22Rv1 (cell line): Measurements from ENCODE around the gene JAKMIP1.

Source experiments
- H3K27ac ChIP-seq: fragments of 450-650 bp; 2 replicates; pipeline ENCODE4 v1.5.1; 2017
- ZFX ChIP-seq: fragments of 450-650 bp; IDR thresholded peaks from 2 replicates; pipeline ENCODE4 v1.6.1; 2017; ENCODE audit warnings: antibody characterized with exemption, borderline replicate concordance
- TF ChIP-seq, protein P1 (sequence below): fragments of 450-650 bp; IDR thresholded peaks from 2 replicates; pipeline ENCODE4 v1.5.1; 2017; ENCODE audit warnings: mild to moderate bottlenecking

The JAKMIP1 gene

DNA sequence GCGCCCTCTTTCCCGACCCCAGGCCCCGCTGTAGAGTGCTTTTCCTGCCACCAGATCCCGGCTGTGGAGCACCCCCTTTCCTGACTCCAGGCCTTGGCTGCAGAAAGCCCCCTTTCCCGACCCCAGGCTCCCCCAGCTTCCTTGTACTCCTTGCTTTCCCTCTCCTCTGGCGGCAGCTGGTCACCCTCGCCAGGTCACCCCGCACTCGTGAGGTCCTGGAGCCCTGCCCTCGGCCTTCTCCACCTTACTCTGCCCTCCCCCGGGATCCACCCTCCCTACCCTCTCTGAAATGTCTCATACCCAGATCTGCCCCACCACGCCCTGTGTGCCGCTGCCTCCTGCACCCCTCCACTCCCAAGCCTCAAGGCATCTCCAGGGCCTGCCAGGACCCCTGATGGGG, 157.2 kb downstream of the JAKMIP1 start:
- no peak overlapping the region for H3K27ac ChIP-seq
- no peak for TF ChIP-seq ZFX
- TF ChIP-seq, protein P1, sequence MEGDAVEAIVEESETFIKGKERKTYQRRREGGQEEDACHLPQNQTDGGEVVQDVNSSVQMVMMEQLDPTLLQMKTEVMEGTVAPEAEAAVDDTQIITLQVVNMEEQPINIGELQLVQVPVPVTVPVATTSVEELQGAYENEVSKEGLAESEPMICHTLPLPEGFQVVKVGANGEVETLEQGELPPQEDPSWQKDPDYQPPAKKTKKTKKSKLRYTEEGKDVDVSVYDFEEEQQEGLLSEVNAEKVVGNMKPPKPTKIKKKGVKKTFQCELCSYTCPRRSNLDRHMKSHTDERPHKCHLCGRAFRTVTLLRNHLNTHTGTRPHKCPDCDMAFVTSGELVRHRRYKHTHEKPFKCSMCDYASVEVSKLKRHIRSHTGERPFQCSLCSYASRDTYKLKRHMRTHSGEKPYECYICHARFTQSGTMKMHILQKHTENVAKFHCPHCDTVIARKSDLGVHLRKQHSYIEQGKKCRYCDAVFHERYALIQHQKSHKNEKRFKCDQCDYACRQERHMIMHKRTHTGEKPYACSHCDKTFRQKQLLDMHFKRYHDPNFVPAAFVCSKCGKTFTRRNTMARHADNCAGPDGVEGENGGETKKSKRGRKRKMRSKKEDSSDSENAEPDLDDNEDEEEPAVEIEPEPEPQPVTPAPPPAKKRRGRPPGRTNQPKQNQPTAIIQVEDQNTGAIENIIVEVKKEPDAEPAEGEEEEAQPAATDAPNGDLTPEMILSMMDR: no peak

DNA sequence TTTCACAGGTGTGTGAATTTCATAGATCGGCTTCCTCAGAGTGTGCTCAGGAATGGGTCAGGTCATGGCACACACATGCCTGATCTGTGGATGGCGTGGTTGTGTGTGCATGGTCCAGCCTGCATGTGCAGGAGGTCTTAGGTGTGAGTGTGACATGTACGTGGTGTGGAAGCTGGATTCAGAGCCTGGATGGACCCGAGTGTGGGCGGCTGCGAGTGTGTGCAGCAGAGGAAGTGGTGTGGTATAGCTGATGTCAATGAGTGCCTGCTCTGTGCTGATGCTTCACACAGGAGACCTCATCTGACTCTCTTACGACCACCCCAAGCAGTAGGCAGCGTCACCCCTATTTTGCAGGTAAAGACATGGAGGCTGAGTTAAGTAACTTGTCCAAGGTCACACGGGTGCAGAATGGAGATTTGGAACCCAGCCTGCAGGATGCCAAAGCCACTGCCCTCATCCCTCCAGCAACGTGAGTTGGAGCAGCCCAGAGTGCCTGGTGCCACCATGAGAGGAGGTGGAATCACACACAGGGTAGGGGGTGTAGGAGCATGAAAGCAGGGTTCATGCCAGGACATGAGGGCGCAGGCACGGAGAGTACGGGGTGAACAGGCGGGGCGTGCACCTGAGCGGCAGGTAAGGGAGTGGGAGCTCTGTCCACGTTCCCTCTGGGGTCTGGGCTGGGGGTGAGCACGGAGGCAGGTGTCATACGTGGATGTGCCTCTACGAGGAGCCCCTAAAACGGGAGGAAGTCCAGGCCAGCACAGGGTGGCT, 157.9 kb downstream of the JAKMIP1 start:
- no peak for TF ChIP-seq ZFX
- TF ChIP-seq, protein P1: no peak
- H3K27ac ChIP-seq: no peak overlapping the region

DNA sequence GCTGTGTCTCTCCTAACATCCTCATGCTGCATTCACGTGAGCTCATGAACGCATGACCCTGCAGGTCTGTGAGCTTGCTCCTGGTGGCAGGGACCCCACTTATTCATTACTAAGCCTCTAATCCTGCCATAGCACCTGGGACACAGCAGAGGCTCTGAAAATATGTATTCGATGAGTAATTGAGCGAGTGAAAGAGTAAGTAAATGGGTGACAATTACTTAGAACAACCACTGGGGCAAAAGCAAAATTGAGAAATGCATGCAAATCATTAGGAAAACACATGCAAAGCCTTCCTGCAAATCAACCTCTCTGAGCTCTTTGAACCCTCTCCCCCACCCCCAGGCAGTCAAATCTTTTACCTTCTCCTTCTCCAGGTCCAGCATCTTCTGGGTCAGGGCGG, 158.5 kb downstream of the JAKMIP1 start:
- H3K27ac ChIP-seq: no peak overlapping the region
- TF ChIP-seq ZFX: no peak
- TF ChIP-seq, protein P1: no peak

DNA sequence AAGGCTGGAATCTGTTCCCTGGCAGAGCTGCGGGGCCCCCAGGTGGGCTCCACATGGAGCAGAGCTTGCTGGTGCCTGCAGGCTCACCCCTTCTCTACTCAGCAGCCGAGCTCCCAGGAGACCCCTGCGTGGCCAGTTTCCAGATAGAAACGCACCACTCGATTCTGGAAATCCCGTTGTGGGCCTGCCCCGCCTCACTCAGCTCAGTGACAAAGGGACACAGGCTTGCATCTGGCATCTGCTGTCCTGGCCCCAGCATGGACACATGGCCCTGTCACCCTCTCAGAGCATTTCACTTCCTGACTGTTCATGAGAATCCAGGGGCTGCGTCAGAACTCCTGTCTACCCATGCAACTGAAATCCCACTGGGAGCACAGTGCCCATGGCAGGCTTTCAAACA, 161.6 kb downstream of the JAKMIP1 start:
- H3K27ac ChIP-seq: no peak overlapping the region
- no peak for TF ChIP-seq ZFX
- TF ChIP-seq, protein P1: no peak

DNA sequence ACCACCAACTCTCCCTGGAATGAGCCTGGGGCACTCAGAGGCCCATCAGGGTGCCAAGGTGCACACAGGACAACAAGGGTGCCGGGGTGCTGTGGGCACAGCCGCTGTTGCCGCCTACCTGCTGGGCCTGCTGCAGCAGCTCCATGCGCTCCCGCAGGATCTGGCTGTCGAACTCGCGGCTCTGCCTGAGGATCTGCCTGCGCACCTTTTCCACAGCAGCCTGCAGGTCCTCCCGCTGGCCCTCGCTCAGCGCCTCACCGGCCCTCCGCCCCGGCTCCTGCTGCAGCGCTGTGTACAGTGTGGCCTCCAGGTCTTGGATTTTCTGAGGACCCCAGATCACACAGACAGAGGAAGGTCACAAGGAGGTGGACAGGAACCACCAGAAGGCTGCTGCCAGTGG, 164.6 kb downstream of the JAKMIP1 start:
- H3K27ac ChIP-seq: no peak overlapping the region
- TF ChIP-seq ZFX: no peak
- TF ChIP-seq, protein P1: no peak

DNA sequence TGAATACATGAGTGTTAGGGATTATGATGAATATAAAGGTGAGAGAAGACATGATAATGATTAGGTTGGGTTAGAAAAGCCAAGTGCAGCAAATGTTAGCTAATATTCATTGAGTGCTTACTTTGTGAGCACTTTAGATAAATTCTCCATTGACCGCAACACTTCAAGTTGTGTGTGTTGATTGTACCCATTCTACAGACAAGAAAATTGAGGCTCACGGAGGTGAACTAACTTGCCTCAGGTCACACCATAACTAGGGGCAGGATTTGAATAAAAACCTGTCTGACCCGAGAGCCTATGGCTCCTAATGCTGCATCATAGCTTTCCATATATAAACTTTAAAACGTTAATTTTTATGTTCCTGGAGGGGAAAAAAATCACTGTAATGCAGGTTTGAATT, 167.0 kb downstream of the JAKMIP1 start:
- TF ChIP-seq, protein P1: no peak
- TF ChIP-seq ZFX: no peak
- no peak overlapping the region for H3K27ac ChIP-seq

DNA sequence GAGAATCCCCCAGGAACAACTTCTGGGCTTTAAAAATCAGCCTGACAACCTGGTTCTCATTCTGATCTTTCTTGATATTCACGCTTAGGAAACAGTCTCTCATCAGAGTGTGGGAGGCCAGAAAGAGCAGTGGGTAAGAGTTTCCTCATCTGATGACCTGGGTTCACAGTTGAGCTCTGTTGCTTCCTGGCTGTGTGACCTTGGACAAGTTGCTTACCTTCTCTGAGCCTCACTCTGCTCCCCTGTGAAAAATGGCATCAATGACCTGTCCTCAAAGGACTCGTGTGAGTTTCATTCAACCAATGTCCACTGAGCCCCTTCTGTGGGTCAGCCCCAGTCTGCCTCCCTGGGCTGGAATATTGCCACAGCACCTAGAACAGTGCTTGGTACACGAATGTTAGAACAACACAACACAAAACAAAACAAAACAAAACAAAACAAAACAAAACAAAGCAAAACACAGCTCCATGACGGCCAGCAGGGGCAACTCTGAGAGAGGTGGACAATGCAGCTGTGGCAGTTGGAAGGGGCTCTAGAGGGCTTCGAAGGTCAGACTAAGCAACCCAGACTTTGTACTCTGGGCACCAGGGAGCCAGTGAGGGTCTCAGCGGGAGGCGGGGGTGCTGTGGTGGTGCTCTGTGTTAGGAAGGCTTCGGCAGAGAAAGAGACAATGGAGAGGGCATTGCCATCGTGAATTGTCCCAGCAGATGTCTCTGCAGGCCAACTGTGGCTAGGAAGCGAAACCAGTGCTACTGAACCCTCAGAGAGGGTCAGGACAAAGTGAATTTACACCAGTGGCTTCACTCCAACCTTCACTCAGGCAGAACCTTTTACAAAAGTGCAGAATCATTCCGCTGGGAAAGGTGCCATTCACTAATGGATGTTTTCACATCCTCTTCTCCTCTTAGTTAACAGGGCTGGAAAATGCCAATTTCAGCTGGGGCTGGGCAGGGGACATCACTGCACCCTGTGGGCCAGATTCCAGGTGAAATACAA, 167.8 kb downstream of the JAKMIP1 start:
- TF ChIP-seq, protein P1: no peak
- TF ChIP-seq ZFX: no peak
- no peak overlapping the region for H3K27ac ChIP-seq
